HuH-7 (cell line): Measurements from ENCODE around the gene PTGIS.

ENCODE experiments used
- DNase-seq: peaks from one replicate; pipeline ENCODE4 v3.0.0; 2011; ENCODE audit warnings: low spot score

PTGIS gene

GRCh38 chr20:49496553-49497397, 71.2 kb downstream of the PTGIS start:
- no peak for DNase-seq

- no peak for DNase-seq
These were observed 71.9 kb downstream of the PTGIS start for GRCh38 chr20:49496043-49496442.

- DNase-seq: no peak
These were observed 77.2 kb downstream of the PTGIS start for GRCh38 chr20:49490689-49491088.

- DNase-seq: no peak
These were observed 78.2 kb downstream of the PTGIS start for GRCh38 chr20:49489688-49490087.

- no peak for DNase-seq
These were observed 81.9 kb downstream of the PTGIS start for GRCh38 chr20:49486064-49486463.

- no peak for DNase-seq
These were observed 82.4 kb downstream of the PTGIS start for GRCh38 chr20:49485563-49485962.

- DNase-seq: peak; percentile 86
These were observed 83.5 kb downstream of the PTGIS start for GRCh38 chr20:49484180-49485140.

- DNase-seq: peak; percentile 37
These were observed 84.2 kb downstream of the PTGIS start for GRCh38 chr20:49483696-49484123.

- no peak for DNase-seq
These were observed 84.8 kb downstream of the PTGIS start for GRCh38 chr20:49483018-49483695.

- DNase-seq: peak; percentile 89
These were observed 85.3 kb downstream of the PTGIS start, which contains the start of gene KCNB1 for GRCh38 chr20:49482621-49483017. TSS of gene KCNB1 (minus strand) at chr20:49482668. CDS start at chr20:49482480, 188 bp downstream.

GRCh38 chr20:49482173-49482572, 85.8 kb downstream of the PTGIS start:
- DNase-seq: no peak

GRCh38 chr20:49481116-49481515, 86.8 kb downstream of the PTGIS start:
- DNase-seq: no peak

GRCh38 chr20:49480236-49480635, 87.7 kb downstream of the PTGIS start:
- no peak for DNase-seq

GRCh38 chr20:49479785-49480184, 88.2 kb downstream of the PTGIS start:
- peak; percentile 83 for DNase-seq

GRCh38 chr20:49478754-49479689, 88.9 kb downstream of the PTGIS start:
- no peak for DNase-seq

GRCh38 chr20:49478266-49478665, 89.7 kb downstream of the PTGIS start:
- DNase-seq: peak; percentile 68

GRCh38 chr20:49477200-49477599, 90.7 kb downstream of the PTGIS start:
- DNase-seq: no peak

- no peak for DNase-seq
These were observed 92.0 kb downstream of the PTGIS start for GRCh38 chr20:49476016-49476355.

- DNase-seq: no peak
These were observed 92.5 kb downstream of the PTGIS start for GRCh38 chr20:49475292-49476015.

- no peak for DNase-seq
These were observed 96.5 kb downstream of the PTGIS start for GRCh38 chr20:49471397-49471796.
